HG03039 (cell line): ENCODE measurements around the gene DHPS.

Experiments
- ATAC-seq: cut with Tn5 transposase; IDR thresholded peaks from one replicate; pipeline ENCODE4 v1.9.1; 2021; ENCODE audit warnings: mild to moderate bottlenecking, moderate library complexity; ENCODE audit not compliant: unreplicated experiment

DHPS gene

DNA sequence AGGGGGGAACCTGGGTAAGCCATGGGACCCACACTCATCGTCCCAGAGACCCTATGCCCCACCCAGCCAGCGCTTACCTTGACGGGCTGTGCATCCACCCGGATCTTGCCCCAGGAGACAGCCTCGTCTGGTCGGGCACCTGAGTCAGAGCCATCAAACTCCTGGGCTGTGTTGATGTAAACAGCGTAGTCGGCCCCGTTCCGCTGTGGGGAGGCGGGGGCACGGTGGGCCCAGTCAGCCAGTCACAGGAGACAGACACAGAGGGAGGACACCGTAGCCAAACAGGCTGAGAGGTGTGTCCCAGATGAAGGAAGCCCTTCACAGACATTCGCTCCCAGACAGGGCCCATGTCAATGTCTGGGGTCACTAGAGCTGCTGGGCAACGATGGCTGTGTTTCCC is 5.7 kb downstream of the DHPS start:
- ATAC-seq, result no peak

DNA sequence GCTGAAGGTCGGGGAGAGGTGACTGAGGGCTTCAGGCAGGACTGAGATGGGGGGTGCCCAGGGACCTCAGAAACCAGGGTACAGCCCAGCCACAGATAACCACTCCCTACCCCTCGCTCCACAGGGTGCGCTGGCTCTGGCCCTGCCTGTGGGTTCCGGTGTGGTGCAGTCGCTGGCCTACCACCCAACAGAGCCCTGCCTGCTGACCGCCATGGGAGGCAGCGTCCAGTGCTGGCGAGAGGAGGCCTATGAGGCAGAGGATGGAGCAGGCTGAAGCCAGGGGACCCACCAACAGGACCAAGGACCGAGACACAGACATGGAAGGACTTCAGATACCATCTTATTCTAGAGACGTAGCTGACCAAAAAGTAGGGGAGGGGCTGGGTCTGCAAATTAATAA is 6.3 kb downstream of the DHPS start:
- no peak for ATAC-seq

DNA sequence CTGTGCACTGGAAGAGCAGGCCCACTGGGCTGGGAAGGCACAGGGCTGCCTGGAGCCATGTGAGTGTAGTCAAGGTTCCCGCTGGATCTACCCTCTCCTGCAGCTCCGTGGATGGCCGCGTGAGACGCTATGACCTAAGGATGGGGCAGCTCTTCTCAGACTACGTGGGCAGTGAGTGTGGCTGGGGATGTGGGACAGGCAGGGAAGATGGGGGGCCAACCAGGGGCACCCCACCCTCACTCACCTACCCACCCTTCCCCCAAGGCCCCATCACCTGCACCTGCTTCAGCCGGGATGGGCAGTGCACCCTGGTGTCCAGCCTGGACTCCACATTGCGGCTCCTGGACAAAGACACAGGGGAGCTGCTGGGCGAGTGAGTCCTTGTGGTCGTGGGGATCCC is 8.9 kb downstream of the DHPS start:
- ATAC-seq, result no peak

DNA sequence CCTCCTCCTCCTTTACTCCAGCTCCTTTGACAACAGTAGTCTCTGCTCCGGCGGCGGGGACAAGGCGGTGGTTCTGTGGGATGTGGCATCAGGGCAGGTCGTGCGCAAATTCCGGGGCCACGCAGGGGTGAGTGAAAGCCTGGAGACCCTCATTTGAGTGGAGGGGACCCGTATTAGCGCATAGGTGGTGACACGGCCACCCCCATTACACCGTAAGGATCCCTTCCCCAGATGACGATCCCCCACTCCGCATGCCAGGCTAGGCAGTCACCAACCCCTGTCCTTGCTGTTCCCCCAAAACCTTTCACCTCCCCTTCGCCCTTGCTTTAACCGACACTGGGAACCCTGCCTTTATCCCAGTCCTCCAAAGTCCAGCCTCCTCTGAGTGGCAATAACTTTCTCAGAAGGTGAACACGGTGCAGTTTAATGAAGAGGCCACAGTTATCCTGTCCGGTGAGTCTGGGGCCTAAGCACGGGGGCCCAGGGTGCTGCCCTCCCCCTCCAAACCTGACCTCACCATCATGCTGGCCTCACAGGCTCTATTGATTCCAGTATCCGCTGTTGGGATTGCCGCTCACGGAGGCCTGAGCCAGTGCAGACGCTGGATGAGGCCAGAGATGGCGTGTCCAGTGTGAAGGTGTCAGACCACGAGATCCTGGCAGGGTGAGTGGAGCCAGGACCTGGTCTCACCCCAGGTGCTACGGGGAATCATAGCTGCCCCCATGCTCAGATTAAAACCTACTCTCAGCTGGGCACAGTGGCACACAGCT is 11.3 kb downstream of the DHPS start:
- ATAC-seq, result no peak

DNA sequence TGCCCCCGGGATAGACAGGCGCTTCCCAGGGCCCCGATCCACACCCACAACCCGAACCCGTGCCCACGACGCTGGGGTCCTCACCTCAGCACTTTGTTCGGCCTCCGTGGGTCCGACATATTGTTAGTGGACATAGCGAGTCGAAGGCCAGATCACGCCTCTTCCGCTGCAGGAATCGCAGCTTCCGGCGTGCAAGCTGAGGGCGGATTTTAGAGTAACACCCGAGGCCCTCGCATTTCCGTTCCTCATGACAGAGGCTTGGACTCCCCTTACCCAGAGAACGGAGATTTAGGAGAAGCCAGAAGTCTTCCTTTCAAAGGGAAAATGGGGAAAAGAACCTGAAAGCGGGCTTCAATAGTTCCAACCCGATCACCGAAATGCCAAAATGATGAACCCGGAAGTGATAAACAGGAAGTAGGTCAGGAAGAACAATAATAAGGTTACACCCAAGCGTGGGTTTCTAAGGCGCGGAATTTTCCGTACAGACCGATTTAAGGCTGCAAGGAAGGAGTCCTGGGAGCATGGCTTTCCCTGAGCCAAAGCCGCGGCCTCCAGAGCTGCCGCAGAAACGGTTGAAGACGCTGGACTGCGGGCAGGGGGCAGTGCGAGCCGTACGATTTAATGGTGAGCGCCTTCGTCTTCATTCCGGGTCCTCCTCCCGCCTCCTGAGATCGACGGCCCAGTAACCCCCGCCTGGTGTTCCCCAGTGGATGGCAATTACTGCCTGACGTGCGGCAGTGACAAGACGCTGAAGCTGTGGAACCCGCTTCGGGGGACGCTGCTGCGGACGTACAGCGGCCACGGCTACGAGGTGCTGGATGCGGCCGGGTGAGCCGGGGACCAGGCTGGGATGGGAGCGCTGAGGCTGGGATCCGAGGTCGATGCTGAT is 12.2 kb downstream of the DHPS start:
- ATAC-seq, result no peak

DNA sequence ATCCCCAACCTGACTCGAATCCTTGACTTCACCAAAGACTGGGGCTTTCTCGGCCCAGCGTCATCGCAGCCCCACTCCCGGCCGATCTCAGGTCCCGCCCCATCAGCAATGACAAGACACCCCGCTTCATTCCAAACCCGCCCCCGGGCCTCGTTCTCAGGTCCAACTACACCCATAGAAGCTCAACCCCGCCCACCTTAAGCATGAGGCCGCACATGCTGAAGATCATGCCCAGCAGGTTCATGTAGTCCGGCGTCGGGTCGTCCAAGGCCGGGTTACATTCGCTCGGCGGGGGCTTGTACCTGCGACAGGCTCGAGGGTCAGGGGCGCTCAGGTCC is 12.8 kb downstream of the DHPS start:
- ATAC-seq, result no peak

DNA sequence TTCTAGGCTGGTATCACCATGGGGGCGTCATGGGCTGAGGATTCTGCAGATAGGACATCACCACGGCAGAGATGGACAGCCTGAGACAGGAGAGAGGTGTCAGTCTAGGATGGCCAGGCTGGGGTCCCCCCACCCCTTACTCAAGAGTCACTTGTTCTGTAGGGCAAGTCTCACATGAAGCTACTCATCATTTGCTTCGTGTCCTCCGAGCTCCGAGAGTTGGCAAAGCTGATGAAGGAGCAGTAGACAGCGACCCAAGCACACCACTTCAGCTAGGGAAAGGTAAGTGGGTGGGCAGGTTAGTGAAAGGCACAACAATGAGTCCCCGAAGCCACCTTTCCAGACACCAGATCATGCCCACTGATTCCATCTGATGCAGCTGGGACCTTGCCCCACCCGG is 13.3 kb downstream of the DHPS start:
- no peak for ATAC-seq

DNA sequence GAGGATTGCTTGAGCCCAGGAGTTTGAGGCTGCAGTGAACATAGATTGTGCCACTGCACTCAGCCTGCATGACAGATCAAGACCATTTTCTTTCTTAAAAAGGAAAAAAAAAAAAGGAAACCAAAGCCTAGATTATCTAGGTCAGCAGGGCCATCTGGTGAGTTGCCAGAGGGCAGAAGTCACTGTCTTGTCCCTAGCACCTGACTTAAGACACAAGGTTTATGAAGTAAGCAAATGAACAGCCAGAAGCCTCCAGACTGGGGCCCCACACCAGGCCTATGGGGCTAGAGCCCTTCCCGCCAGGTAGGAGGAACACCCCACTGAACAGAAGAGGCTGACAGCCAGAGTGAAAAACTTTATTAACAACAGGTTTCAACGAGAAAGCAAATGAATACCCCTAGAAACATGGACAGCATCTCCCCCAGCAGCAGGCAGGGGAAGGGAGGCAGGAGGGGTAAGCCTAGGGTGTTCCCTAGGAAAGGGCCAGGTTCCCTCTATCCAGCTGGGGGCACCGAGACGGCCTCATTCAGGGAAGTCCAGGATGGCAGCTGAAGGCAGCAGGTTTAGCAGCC is 13.9 kb downstream of the DHPS start:
- no peak for ATAC-seq

DNA sequence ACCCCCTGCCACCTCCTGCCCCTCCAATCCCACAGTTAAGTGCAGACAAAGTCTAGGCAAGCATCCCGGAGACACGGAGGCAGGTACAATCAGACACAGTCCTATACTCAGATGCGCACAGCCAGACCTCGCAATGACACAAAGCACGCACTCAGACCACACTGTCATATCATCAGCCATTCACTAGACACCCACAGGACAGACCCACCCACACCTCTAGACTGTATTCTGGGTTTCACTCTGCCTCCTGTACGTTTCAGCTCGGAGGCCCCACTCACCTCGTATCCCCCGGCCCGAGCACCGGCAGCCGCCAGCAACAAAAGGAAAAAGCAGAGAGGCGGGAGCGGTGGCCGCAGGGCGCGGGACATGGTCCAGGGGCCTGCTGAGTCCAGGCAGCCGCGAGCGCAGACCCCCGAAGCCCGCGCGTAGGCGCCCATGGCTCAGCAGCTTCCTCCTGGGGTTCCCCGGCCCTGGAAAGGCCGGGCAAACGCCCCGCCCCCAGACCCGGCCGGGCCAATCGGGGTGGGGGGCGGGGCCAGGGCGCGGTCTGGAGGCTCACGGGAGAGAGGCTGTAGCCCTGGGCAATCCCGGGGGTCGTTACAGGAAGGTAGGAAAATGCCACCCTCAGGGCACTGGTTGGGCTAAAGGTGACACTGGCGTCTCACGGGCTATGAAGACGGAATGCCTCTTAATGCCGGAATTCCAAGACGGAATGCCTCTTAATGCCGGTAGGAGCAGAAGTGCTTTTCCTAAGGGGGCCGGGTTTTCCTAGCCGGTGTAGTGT is 15.2 kb downstream of the DHPS start, which contains the start of the genes MAN2B1 and WDR83:
Gene MAN2B1, minus strand, starts transcription at position 478 of the 784 bp plus-strand sequence. Its CDS starts 41 bp downstream, at position 437.
Gene WDR83, plus strand, starts transcription at position 543 of the 784 bp plus-strand sequence. CDS start 2,984 bp downstream, outside the sequence.
- no peak for ATAC-seq

DNA sequence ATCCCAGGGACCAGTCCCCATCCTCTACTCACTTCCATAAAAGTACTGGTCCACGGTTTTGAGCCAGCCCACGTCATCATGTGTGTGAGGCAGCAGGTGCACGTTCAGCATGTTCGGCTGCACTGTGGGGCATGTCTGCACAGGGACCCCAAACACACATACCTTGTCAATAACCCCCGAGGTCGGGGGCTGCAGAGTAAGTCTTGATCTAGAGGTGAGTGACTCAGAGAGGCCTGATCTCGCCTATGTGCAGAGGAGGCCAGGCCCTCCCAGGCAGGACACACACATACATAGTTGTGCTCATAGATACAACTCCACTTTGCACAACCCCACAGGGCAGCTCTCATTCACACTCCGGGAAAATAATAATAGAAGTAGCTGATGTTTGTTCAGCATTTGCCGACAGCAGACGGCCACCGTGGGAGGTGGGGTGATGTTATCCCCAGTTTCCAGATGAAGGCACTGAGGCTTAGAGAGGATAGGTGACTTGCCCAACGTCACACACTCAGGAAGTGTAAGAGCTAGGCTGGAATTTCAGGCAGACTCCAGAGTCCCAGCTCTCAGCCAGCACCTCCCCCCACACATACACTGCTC is 15.9 kb downstream of the DHPS start:
- no peak for ATAC-seq

DNA sequence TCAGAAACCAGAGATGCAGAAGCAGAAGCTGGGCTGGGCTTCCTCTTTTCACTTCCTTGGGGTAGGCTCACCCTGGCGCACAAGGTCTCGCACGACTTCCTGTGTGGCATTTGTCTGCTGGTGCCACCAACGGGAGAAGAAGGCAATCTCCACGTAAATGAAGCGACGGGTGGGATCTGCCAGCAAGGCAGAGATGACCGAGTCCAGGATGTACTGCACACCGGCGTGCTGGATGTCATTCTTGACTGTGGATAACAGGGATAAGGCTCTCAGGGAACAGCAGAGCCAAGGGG is 16.5 kb downstream of the DHPS start:
- no peak for ATAC-seq

DNA sequence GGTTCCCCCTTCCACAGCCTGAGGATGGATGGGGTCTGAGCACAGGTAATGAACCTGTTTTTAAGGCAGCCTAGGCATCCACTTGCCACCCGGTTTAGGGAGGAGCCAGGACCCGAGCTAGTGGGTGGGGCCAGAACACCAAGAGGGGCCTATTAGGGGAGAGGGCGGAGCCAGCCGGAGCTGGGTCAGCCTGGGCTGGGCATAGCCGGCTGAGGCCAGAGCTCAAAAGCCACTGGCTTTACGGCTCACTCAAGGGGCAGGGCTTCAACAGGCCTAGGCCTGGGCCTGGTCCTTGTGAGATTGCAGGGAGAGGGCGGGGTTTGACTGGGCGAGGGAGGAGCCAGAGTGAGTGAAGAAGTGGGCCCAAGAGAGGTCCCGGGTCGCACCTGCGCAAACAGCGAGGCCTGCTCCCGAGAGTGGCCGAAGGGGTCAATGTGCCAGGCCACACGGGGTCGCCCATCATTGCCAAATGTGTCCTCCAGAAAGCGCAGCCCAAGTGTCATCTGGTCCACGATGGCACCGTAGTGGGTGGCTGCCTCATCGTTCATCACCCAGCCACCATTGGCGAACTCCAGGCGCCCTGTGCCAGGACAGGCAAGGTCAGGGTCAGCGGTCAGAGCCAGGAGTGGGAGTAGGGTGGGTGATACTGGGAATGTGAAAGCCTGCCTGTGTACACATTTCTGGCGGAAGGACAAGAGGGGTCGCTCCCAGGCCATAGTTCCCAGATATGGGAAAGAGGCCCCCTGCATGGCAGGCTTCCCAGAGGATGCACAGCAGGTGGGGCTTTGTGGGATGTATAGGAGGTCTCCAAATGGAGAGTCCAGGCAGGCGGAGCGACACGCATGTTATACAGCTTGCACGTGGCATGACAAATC is 17.0 kb downstream of the DHPS start:
- no peak for ATAC-seq

DNA sequence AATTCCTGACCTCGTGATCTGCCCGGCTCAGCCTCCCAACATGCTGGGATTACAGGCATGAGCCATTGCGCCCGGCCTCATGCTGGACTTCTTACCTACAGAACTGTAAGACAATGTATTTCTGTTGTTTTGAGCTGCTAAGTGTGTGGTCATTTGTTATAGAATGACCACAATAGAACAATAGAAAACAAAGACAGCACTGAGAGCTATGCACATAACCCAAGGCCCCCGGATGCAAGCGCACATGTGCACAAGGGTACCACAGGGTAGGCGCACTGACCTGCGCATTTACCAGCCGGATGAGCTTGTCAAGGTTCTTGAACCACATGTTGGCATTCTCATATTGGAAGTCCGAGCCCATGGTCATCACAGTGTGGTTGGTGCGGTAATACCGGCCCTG is 20.7 kb downstream of the DHPS start:
- no peak for ATAC-seq

DNA sequence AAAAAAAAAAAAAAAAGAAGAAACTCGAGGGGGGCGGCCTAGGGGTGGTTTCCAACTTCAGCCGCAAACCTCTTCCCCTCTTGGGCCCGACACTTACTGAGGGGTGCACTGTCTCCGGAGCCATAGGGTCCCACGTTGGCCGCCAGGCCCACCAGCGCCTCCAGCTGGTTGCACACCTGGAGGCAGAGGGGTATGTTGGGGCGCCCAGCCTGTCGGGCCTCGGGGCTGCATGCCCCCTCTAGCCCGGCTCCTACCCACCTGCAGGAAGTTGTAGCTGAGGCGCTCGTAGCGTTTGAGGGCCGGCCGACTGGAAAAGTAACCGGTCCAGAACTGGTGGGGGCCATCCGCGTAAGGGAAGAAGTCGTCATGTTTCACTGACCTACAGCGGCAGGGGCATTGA is 23.7 kb downstream of the DHPS start:
- no peak for ATAC-seq

DNA sequence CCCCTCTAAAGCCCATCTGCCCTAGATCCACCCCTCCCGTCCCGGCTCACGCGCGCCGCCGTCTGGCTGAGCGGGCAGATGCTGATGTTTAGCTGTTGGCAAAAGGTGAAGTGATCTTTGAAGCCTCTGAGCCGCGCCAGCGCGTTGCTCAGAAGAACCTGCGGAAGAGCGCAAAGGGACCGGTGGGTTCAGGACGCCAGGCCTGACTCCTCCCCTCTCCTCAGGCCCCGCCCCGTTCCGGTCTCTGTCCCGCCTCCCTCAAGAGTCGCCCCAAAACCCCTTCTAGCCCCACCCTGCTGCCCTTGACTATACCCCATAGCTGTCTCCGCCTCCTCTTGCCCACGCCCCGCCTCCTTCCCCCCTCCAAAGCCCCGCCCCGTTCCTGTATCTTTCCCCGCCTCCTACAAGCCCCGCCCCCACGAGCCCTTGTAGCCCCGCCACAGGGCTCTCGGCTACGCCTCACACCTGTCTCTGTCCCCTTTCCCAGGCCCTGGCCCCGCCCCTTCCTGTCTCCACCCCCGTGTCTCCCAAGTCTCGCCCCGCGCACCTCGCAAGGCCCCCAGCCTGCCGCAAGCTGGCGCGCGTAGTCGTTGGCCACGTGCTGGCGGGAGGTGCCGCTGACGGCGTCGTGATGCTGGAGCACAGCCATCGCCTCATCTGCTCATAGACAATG is 24.6 kb downstream of the DHPS start:
- ATAC-seq, result no peak

DNA sequence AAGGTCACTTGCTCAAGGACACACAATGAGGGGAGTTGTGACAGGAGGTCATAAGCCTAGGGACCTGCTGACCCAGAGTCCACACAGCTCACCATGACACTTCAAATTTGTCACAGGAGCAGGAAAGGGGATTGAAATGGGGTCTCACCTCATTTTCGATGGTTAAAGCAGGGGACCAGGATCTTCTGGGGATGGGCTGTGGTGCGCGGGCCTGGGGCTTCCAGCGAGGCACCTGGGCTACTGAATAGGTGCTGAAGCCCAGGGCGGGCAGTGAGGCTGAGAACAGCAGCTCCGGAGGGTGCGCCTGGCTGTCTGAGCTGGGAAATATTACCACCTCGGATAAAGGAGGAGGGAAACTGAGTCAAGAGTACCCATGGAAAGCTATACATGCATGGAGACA is 26.1 kb downstream of the DHPS start:
- ATAC-seq, result no peak

DNA sequence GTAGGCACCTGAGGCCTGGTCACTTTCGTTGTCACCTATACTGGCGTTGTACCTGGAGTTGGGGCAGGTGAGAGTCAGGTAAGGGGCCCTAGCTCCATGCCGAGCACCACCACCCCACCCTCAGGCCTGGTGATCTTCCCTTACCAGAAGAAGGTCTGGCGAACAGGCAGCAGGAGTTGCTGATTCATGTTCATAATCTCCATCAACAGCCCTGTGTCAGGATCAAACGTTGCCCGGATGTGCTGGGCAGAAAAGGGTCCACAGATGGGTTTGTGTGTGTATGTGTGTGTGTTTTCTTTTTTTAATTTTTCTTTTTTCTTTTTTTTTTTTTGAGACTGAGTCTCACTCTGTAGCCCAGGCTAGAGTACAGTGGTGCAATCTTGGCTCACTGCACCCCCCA is 29.5 kb downstream of the DHPS start:
- ATAC-seq, result no peak

DNA sequence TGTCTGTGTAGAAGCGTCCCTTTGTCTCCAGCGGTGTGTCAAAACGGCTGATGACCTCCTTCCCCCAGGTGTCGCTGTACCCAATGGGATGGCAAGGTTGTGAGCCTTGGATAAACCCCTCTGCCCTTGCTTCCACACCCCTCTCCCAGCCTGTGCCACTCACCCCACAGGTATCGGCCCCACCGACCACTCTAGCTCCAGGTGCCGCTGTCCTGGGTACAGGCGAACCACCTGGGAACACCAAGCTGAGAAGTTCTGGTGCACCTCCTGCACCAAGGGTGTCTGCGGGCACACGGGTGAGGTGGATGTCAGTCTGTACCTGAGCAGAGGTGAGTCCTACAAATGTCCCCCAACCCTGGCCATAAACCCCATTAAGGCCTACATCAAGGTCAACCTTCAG is 31.7 kb downstream of the DHPS start:
- ATAC-seq, result no peak

DNA sequence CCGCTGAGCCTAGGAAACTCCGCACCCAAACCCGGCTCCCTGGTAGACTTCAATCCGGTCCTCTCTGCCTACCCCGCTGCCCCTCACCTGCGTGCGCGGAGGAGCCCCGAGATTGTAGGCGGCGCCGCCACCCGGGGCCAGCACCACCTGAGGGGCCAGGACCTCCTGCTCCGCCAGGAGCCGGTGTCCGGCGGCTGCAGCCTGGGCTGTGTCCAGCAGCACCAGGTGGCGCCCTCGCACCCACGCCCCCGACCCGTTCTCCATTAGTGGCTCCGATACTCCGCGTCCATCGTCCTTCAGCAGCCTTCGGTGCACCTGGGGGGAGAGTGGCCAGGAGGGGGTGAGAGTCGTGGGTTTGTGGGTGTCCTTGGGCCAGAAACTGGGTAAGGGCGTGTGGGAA is 33.6 kb downstream of the DHPS start:
- ATAC-seq, result no peak
